Measurements from ENCODE around the gene LY6G5C.

DNA sequence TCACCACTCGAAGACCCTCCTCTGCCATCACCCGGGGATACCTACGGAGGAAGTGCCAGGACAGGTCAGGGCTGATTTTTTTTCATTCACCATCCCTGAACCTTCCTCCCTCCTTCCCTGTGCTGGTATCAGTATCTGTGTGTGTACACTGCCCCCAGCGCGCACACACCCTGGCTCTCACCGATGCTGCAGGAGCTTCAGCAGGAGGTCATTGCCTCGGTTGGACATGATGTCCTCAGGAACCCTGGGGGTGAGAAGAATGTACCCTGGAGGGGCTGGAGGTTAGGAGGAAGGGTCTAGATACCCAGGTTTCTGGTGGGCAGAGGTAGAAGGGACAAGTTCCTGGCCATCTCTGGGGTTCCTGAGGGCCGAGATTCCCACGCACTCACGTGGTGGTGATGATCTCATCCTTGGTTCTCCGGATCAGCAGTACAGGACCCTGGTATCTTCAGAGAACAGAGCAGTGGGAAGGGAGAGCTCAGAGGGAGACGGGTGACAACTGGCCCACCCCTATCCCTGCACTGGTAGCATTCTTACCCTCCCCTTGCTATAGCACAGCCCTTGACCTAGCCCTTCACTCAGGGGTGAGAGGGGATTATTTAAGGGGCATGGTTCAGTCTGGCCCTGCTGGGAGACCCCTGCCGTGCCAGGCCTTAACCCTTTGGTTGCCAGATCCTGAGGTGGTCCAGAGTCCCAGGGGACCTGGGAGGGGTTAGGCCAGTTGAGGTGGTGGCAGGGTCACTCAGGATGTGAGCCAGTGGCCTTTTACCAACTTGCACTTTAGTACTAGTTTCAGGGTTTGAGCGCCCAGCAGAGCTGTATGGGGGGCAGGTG, 7.2 kb upstream of the LY6G5C start:
- TF ChIP-seq POLR2A (IDR thresholded peaks at IDR 0.05) = no peak
- TF ChIP-seq, protein P1, sequence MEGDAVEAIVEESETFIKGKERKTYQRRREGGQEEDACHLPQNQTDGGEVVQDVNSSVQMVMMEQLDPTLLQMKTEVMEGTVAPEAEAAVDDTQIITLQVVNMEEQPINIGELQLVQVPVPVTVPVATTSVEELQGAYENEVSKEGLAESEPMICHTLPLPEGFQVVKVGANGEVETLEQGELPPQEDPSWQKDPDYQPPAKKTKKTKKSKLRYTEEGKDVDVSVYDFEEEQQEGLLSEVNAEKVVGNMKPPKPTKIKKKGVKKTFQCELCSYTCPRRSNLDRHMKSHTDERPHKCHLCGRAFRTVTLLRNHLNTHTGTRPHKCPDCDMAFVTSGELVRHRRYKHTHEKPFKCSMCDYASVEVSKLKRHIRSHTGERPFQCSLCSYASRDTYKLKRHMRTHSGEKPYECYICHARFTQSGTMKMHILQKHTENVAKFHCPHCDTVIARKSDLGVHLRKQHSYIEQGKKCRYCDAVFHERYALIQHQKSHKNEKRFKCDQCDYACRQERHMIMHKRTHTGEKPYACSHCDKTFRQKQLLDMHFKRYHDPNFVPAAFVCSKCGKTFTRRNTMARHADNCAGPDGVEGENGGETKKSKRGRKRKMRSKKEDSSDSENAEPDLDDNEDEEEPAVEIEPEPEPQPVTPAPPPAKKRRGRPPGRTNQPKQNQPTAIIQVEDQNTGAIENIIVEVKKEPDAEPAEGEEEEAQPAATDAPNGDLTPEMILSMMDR (IDR thresholded peaks at IDR 0.05) = no peak
